Measurements from ENCODE around the gene RAC3.

GRCh38 chr17:81999976-82000802 lies 31.3 kb upstream of the RAC3 start:
- TF ChIP-seq YY1 (IDR thresholded peaks at IDR 0.05; ENCODE audit: insufficient read depth, insufficient read length) (no peak), SUZ12 (IDR thresholded peaks at IDR 0.05; ENCODE audit: extremely low read depth, insufficient read depth, insufficient read length) (no peak), ZNF274 (IDR thresholded peaks at IDR 0.05; ENCODE audit: low read depth, low read length) (no peak)
